HG02973 (cell line): ENCODE data around the gene SLC45A3.
A peak's percentile ranks its signal among the peaks of the same experiment; 100 is the strongest.
"Not testable (repeated sequence)": the region's sequence is repeated elsewhere in the genome, so short reads cannot be mapped to it uniquely, and the experiment has no call there.

ENCODE experiments used
- ATAC-seq: cut with Tn5 transposase; IDR thresholded peaks from one replicate; pipeline ENCODE4 v1.9.1; 2021; ENCODE audit warnings: moderate library complexity; ENCODE audit not compliant: unreplicated experiment

Gene SLC45A3

DNA sequence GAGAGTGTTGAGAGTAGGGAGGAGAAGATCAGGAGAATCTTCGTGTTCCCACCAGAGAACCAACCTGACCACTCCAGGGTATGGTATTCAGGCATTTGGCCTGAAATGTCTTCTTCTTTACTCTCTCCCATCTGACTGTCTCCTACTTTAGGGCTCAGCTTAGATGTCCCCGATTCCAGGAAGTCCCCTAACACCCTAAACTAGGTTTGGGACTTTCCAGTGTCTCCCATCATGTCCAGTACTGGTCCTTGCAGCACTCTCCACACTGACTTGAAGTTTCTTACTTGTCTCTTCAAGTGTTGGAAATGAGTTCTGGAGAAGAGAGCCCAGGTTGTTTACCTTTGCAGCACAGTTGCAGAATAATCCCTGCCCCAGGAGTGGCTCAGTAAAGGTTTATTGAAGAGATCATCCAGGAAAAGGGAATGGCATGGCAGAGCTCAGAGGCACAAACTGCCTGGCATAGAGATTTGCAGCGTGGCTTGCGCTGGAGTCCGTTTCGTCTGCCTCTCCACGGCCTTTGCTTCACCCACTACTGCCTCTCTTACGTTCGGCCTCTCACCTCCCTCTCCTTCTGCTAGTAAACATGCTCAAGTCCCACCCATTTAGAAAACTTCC, 42.3 kb downstream of the SLC45A3 start:
- no peak for ATAC-seq

DNA sequence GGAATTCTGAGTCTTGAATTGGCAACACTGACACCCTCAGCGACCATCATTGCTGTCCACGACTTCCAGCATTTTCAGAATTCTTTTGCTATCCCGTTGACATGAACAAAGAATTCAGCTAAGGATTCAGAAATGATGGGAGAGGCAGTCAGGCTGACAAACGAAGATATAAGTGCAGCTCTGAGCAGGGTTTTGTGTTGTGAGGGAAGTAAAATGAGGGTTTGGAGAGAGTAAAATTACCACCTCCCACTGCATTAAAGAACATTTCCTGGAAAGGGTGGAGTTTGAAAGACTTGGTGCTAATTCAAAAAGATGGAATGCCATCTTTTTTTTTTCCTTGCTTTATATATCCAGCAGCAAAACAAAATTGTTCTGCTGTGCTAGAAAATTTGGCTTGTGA, 43.6 kb downstream of the SLC45A3 start:
- ATAC-seq: no peak

DNA sequence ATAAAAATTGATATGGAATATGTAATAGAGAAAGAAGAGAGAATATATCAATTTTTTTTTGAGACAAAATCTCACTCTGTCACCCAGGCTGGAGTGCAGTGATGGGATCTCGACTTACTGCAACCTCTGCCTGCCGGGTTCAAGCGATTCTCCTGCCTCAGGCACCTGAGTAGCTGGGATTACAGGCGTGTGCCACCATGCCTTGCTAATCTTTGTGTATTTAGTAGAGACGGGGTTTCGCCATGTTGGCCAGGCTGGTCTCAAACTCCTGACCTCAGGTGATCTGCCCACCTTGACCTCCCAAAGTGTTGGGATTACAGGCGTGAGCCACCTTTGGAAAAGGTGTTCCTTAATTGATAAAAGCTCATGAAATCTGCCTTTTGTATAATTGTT, 44.2 kb downstream of the SLC45A3 start:
- not testable (repeated sequence) for ATAC-seq

DNA sequence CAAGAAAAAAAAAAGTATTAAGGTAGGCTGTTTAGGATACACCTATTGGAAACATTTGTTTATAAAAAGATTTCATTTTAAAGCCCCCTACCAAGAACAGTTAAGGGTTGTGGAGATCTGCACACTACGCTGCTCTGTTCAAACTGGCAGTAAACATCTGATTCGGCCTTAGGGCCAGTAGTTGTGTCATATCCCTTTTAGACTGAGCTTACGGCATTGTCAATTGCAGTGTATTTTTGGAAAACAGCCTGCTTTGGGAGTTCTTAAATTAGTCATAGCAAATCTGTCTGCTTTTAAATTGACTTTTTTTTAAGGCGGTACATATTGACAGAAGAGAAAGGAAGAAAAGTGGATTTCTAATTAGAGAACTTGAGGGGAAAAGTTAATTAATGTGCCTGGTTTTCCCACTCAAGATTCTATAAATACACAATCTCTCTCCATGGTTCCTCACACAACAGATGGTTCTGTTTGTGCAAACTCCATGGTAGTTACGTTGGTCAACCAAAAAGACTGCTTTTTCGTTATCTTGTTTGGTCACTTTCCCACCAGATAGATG, 46.8 kb downstream of the SLC45A3 start:
- no peak for ATAC-seq

DNA sequence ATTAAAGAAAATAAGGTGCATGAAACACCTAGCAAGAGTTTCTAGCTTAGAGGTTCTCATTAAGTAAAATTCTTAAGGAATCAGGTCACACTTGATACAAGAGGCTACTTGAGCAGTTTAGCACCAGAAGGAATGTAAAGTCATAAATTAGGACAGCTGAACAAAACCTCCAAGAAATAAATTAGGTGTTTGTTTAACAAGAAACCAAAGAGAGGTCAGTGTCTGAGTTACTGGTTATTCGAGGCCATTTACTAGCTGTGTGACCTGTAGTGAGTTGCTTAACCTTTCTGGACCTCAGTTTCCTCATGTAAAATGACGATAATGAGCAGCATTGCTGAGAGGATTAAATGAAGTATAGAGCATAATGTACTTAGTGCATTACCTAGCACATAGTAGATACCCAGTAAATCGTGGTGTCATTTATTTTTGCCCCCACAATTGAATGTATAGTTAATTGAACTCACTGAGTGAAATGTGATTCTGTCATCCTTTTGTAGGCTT, 47.6 kb downstream of the SLC45A3 start:
- ATAC-seq: no peak

DNA sequence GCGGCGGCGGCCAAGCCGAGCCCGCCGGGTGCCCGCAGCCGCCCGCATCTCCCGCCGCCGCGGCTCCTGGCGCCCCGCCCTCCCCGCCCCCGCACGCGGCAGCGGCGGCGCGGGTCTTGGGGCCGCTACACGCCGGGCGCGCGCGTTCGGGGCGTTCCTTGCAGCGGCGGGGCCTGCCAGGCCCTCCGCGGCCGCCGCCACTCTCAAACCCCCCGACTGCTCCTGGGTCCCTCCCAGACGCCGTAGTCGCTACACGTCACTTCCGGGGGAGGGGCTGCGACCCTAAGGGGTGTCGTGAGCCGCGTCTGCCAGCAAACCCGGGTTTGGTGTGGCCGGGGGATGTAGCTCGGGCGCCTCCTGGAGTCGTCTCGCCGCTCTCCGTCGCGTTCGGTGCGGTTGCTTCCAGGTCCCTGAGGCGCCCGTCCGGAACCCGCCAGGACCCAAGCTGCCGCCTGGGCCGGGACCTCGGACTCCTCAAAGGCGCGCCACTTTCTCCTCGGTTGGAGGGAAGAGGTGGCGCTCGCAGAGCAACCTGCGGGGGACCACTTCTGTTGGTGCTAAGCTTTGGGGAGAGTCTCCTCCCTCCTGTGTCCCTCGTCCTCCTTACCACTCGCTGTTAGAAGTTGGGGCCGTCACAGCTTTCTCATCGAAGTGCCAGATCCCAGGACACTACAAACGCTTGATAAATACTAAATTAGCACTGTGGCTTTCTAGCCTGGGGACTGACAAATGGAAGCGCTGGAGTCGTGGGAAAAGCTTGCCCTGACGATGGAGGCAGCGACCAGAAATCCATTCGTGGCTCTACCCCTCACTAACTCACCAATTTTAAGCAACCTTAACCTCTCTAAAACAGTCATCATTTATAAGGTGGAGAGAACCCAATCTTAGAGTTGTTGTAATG, 48.3 kb downstream of the SLC45A3 start, which contains the start of gene ELK4:
ELK4 (minus strand) TSS at position 244 of the 901 bp plus-strand sequence. CDS start 8,129 bp downstream, outside the sequence.
- peak; percentile 75 for ATAC-seq

DNA sequence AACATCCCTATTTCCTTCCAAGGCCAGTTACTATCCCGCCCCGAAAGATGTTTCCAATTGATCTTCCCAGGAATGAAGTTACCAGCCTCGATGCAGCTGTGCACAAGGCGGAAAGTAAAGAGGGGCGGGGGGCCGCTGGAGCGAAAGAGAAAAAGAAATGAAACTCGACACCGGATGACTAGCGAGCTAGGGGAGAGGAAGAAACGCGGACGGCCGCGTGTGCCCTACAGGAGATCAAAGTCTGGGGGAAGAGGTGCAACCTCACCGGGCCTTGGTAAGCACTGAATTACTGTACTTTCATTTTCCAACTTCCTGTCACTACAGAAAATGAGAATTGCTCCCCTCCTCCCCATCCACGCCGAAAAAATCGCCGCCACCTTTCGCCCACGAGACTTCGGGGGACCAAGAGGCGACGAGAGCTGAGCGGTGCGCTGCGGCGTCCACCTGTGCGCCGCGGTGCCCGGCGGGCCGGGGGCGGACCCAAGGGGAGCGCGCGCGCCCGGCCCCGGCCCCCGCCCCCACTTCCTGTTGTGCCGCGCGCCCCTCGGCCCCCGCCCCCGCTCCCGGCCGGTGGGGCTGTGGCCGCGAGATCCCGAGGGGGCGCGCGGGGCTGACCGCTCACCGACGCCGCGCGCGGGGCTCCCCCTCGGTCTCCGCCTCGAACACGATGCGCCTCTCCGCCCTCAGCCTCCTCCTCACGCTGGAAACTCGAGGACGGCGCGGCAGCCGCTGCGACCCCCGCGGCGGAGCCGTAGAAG, 49.1 kb downstream of the SLC45A3 start:
- peak; percentile 56 for ATAC-seq

DNA sequence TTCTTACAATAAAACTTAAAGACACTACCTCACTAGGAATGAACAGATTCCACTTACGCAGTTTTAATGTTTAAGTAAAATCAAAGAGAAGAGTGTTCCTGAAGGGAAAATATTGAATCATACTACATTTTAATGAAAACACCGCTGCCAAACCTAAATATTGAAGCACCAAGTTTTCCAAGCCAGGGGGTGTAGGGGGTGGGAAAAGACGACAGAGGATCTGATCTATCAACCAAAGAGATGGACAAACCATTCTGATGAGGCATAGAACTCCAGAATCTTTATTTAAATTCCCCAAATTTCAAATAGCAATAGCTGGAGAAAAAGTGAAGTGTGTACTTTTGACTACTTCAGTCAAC, 49.7 kb downstream of the SLC45A3 start:
- no peak for ATAC-seq

DNA sequence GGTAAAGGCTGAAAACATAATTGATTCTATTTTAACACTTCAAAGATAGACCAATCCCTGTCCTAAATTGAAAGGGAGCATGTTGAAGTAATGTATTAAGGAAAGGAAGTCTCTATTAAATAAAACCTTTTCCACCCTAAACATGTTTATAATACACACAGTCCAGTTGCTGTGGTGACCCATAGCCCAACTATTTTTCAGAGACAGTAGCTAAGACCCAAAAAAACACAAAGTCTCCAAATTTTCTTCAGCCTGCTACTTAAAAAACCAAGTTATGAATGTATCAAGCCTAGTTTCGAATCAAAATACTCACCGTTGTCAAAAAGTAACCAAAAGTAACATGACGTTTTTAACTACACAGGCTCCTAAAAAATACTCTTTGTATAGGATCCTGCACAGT, 50.1 kb downstream of the SLC45A3 start:
- no peak for ATAC-seq

DNA sequence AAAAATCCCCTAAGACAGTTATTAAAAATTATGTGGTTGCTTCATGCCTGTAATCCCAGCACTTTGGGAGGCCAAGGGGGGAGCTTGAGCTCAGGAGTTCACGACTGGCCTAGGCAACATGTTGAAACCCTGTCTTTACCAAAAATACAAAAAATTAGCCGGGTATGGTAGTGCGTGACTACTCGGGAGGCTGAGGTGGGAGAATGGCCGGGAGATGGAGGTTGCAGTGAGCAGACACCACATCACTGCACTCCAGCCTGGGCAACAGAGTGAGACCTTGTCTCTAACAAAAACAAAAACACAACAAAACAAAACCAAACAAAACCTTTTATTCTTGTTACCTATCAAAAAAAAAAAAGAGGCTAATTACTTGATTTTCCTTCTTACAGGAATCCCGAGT, 50.6 kb downstream of the SLC45A3 start:
- no peak for ATAC-seq

DNA sequence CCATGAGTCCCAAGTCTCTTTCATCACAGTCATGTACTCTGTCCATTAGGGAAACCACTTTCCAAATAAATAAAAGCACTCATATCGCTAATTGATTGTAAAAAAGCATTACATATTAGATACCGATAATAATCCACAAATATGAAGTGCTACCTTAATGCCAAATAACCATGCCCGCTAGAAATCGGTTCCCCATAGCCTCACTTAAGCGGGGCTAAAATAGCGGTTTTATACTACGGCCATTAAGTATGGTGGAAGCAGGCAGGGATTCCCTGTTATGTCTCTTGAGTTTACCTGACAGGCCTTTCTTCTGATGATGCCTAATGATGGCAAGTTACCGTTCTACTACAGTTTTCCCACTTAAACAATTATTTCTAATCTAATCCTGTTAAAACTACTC, 52.4 kb downstream of the SLC45A3 start:
- no peak for ATAC-seq

DNA sequence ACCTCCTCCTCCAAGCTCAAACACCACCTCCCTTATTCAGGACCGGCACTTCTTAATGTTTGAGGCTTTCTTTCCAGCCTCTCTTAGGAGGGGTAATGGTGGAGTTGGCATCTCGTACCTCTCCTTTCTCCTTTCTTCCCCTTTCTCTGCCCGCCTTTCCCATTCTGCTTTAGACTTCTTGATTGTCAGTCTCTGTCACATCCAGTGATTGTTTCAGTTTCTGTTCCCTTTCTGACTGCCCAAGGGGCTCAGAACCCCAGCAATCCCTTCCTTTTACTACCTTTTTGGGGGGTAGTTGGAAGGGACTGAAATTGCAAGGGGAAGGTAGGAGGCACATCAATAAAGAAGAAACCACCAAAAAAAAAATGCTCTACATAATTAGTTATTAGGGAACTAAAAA, 54.1 kb downstream of the SLC45A3 start:
- no peak for ATAC-seq

DNA sequence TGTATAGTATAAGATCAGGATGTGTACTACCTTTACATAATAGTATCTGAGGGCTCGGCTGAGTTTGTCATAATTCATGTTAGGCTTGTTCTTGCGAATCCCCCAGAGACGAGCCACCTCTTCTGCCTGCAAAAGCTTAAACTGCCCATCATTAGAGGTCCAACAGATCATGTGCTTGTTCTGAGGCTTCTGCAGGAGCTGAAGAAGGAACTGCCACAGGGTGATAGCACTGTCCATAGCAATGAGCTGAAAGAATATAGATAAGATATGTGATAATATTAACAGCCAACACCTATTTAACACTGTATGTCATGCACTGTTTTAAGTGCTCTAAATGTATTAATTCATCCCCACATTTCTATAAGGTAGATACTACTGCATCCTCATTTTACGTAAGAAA, 56.7 kb downstream of the SLC45A3 start:
- no peak for ATAC-seq

DNA sequence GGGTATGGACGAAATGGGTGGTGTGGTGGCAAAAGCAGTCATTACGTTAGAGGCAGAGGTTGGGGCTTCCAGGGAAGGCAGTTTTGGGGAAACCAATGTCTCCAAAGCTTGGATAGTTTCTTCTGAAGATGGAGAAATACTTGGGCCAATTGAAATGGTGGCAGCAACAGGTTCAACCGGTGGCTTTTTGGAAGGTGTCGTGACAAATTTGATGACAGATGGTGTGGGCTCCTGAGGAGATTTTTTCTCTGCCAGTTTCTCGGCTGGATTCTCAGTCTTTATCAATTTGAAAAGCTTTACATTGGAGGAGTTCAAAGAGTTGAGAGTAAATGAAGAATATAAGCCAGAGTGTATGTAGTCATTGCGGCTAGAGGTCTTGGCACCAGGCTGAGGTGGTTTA, 60.0 kb downstream of the SLC45A3 start:
- ATAC-seq: no peak

DNA sequence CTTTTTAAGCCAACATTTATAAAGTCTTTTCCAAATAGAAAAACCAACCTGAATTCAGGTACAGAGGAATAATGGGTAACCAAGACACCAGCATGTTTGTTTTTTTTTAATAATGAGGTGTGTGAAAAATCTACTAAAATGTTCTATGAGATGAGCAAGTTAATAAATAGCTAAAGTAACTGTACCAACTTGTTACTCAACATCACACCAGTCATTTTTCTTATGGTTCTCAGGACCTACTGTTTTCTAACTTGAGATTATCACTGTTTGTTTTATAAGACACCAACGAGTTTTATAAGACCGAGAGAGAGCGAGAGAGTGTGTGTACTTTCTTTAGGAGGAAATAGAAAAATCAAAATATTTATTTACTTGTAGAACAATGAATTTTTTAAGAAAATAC, 60.9 kb downstream of the SLC45A3 start:
- no peak for ATAC-seq

DNA sequence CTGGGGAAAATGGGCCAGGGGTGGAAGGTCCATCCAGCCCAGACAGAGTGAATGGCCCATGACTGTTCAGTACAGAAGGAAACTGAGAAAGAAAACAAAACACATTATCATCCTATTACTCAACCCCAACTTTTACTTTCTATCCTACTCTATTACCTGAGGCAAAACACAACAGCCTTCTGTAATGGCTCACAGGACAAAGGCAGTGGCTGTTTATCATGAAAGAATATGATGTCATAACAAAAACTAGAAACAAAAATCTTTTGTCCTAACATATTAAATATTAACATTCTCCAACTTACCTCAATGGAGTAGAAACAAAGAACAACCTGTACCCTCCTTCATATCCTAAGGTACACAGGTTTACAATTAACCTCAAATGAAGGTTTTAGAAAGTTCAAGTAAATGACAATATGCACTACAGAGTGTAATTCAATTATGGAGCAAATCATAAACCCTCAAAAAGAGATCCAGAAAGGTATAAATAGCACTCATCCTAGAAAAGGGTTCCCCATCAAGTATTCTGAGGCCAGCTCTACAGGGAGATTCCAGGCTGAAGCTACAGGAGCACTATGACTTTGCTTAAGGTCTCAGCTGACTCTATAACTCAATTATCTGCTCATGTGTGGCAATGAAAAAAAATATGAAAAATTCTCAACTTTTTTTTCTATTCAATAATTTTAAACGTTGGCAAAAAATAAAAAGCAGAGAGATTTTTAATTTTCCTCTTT, 63.6 kb downstream of the SLC45A3 start:
- ATAC-seq: peak; percentile 76

DNA sequence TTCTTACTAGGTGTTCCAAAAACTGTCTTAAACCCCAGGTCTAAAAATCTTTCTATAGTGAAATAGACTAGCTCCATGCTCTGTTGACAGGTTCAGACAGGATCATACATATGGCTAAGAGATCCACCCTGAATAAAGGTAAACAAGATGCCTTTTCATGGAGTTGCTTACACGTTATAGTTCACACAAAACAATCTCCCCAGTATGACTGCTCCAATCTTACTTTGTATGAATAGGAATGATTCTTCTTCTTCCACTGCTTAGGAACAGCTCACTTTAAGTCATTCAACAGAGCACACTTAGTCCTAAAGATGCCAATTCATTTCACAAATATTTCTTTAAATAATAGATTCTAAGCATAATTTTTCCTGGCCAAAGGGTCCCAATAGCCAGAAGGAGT, 64.5 kb downstream of the SLC45A3 start:
- no peak for ATAC-seq

DNA sequence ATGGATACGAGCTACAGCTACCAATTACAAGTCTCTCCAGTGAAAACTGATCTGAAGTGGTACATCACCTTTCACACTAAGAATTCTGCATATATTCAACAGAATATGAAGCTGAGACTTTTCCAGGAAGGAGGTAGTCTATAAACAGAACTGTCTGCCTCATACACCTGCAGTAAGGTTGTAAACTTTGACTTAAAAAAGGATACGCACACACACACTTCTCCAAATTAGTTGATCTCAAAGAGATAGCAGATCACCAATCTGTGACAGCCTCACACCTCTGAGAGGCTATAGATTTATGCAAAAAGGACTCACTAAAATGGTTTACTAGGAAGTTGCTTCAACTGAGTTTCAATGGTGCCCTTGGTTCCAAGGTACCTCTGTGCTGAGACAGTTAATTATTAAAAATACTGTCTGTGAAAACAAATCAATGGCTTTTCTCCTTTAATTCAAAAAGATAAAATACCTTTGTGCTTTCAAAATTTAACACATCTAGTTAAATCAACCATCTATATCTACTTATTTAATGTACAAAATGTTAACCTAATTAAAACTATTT, 66.4 kb downstream of the SLC45A3 start:
- no peak for ATAC-seq

DNA sequence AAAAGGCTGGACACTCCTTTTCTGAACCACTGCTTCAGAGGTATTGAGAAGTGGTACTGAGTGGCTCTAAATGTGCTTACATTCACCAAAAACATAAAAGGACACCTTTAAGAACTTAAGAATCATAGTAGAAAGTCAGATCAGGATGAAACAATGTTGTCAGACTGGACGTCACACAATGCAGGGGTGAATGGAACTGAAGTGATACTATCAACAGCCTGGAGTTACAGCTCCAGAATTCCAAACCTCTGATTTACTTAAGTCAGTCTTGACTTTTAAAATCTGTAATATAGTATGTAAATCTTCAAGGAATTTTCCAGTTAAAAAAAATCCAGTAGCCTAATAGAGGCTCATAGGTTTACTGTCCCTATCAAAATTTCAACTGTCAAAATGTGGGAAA, 67.8 kb downstream of the SLC45A3 start:
- no peak for ATAC-seq

DNA sequence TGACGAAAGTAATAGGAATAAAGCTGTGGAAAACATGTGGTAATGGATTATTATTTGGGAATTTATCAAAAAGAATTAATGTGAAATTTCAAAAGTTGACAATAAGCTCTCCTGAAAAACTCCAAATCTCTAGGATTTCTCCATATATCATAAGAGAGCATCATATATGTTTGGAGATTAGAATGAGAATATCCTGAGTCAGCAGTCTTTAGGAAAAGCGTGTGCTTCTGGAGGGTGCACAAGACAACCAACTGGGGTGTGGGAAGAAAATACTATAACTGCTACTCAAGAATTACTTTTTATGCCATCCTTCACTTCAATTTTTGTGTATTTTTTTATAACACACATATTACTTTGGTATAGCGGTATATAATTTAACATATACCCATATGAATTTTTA, 68.2 kb downstream of the SLC45A3 start:
- ATAC-seq: no peak
